HCT116 (cell line): ENCODE measurements around the gene NGRN. TPM values are rescaled to one million over a fixed set of nuclear protein-coding genes. Genes with fewer than 3 reads are reported as not detected.

Source experiments
- ATAC-seq: fragments of 200-7000 bp; cut with Tn5 transposase; 2 replicates; pipeline ENCODE4 v1.9.1; 2020; ENCODE audit warnings: mild to moderate bottlenecking, moderate library complexity
- BruUV-seq: library from RNA; stranded (reverse); fragments of 400-500 nt; replicated peaks from 2 replicates; lab custom pipeline; 2021; lab: Mats Ljungman, UMichigan
- CTCF ChIA-PET: fragments of 300-600 bp; sonication (Branson Sonifier 250); formaldehyde crosslinking; loops from one replicate; lab custom pipeline; 2021; ENCODE audit warnings: antibody characterized with exemption; lab: Charles Lee
- POLR2A ChIA-PET: fragments of 300-600, 350-600 bp; sonication (Branson Sonifier 250); formaldehyde crosslinking; loops from one replicate; lab custom pipeline; 2021; ENCODE audit warnings: antibody characterized with exemption; lab: Charles Lee
- RAD21 ChIA-PET, 2 experiments: fragments of 300-600 bp; sonication (Branson Sonifier 250); formaldehyde crosslinking; loops; one replicate each; lab custom pipeline; 2023; ENCODE audit warnings: low total read pairs in 2 of 2; ENCODE audit not compliant: uncharacterized antibody in 2 of 2, unreplicated experiment in 2 of 2, low non-redundant PET in 1 of 2; lab: Charles Lee
- DNase-seq: peaks from one replicate; pipeline ENCODE4 v3.0.0-alpha.2; 2010; ENCODE audit warnings: low read depth, low spot score
- H2AFZ ChIP-seq: fragments of 200-600 bp; shearing (Covaris generic), sonication (generic); 2 replicates; pipeline ENCODE4 v1.6.1; 2017; ENCODE audit warnings: low read depth, mixed run types, mixed read lengths, antibody characterized with exemption, low read length; ENCODE audit not compliant: poor library complexity, severe bottlenecking
- H3K27ac ChIP-seq: 2 replicates; pipeline ENCODE4 v1.5.1; 2012; ENCODE audit warnings: low read depth, low read length
- H3K27me3 ChIP-seq: fragments of 200-600 bp; sonication (generic); 2 replicates; pipeline ENCODE4 v1.6.1; 2016; ENCODE audit warnings: mixed run types, low read length, mixed read lengths; ENCODE audit not compliant: insufficient read depth
- H3K36me3 ChIP-seq, 2 experiments: fragments of 200-500 bp in 1 of 2; fragments of 200-600 bp in 1 of 2; sonication (Bioruptor generic) in 1 of 2; sonication (generic) in 1 of 2; 2 replicates each; pipeline versions ENCODE4 v1.5.1 to v1.6.1; 2014 to 2016; ENCODE audit warnings: low read length in 2 of 2, inconsistent platforms in 1 of 2, mixed read lengths in 1 of 2, mixed run types in 1 of 2; ENCODE audit not compliant: insufficient read depth in 2 of 2, control insufficient read depth in 1 of 2
- H3K4me1 ChIP-seq, 2 experiments: fragments of 200-600 bp in 1 of 2; sonication (generic) in 1 of 2; 2 replicates each; pipeline versions ENCODE4 v1.5.1 to v1.6.1; 2012 to 2017; ENCODE audit warnings: low read length in 2 of 2, inconsistent platforms in 1 of 2, mild to moderate bottlenecking in 1 of 2, mixed read lengths in 1 of 2, mixed run types in 1 of 2, moderate library complexity in 1 of 2; ENCODE audit not compliant: insufficient read depth in 2 of 2, control insufficient read depth in 1 of 2
- H3K4me2 ChIP-seq: fragments of 200-600 bp; sonication (generic); 2 replicates; pipeline ENCODE4 v1.6.1; 2017; ENCODE audit warnings: mixed run types, low read length, mixed read lengths
- H3K4me3 ChIP-seq, 2 experiments: fragments of 200-600 bp in 1 of 2; sonication (generic) in 1 of 2; replicated peaks in 1 of 2; 2 replicates each; pipeline ENCODE4 v1.5.1; 2011 to 2016; ENCODE audit warnings: low read length in 2 of 2, control low read depth in 1 of 2, low read depth in 1 of 2, mild to moderate bottlenecking in 1 of 2, mixed read lengths in 1 of 2, mixed run types in 1 of 2
- H3K79me2 ChIP-seq: fragments of 200-600 bp; sonication (generic); 2 replicates; pipeline ENCODE4 v1.6.1; 2017; ENCODE audit warnings: mild to moderate bottlenecking, mixed run types, low read length, moderate library complexity, mixed read lengths; ENCODE audit not compliant: insufficient read depth
- H3K9ac ChIP-seq: fragments of 200-600 bp; sonication (generic); 2 replicates; pipeline ENCODE4 v1.6.1; 2016; ENCODE audit warnings: low read length, mixed read lengths
- H3K9me2 ChIP-seq: fragments of 200-600 bp; sonication (generic), shearing (Covaris generic); 2 replicates; pipeline ENCODE4 v1.6.1; 2017; ENCODE audit warnings: mixed run types, mild to moderate bottlenecking, moderate library complexity; ENCODE audit not compliant: insufficient read depth
- H3K9me3 ChIP-seq, 2 experiments: fragments of 200-500 bp in 1 of 2; fragments of 200-600 bp in 1 of 2; sonication (Bioruptor generic) in 1 of 2; sonication (generic) in 1 of 2; 2 replicates each; pipeline ENCODE4 v1.6.1; 2014 to 2017; ENCODE audit warnings: low read length in 2 of 2, mixed read lengths in 2 of 2, inconsistent platforms in 1 of 2, low read depth in 1 of 2, mild to moderate bottlenecking in 1 of 2, mixed run types in 1 of 2, moderate library complexity in 1 of 2; ENCODE audit not compliant: control insufficient read depth in 1 of 2, insufficient read depth in 1 of 2
- H4K20me1 ChIP-seq: fragments of 200-600 bp; sonication (generic), shearing (Covaris generic); 2 replicates; pipeline ENCODE4 v1.6.1; 2017; ENCODE audit warnings: mixed run types, mild to moderate bottlenecking, moderate library complexity; ENCODE audit not compliant: insufficient read depth
- ELF1 ChIP-seq: IDR thresholded peaks from 2 replicates; pipeline ENCODE4 v1.6.1; 2012; ENCODE audit warnings: low read depth, borderline replicate concordance
- EZH2 ChIP-seq: fragments of 200-600 bp; sonication (generic); IDR thresholded peaks from 2 replicates; pipeline ENCODE4 v1.6.1; 2017; ENCODE audit warnings: antibody characterized with exemption, mixed run types
- JUND ChIP-seq: IDR thresholded peaks from 2 replicates; pipeline ENCODE4 v1.6.1; 2012
- RAD21 ChIP-seq: IDR thresholded peaks from 2 replicates; pipeline ENCODE4 v1.6.1; 2012; ENCODE audit warnings: low read depth, mild to moderate bottlenecking
- SP1 ChIP-seq: IDR thresholded peaks from 2 replicates; pipeline ENCODE4 v1.6.1; 2012; ENCODE audit warnings: low read depth
- intact Hi-C: fragments of 100-400 bp; cut with micrococcal nuclease; formaldehyde crosslinking; loops from 2 replicates; pipeline ENCODE4 v1.10.0; 2022
- total RNA-seq: library from RNA; stranded (reverse); gene quantifications from one replicate; pipeline ENCODE4 v1.2.1, GENCODE V29; 2021; ENCODE audit not compliant: unreplicated experiment
- TF ChIP-seq, protein P1 (sequence below): IDR thresholded peaks from 2 replicates; pipeline ENCODE4 v1.6.1; 2011; ENCODE audit warnings: mild to moderate bottlenecking, low read length, moderate library complexity; ENCODE audit not compliant: insufficient replicate concordance; ENCODE audit errors: extremely low read depth
- TF ChIP-seq, protein P2 (sequence below), 3 experiments: fragments of 200-600 bp in 1 of 3; sonication (generic) in 1 of 3; IDR thresholded peaks in 2 of 3; conservative IDR thresholded peaks in 1 of 3; 2 replicates each; pipeline ENCODE4 v1.5.1; 2012 to 2017; ENCODE audit warnings: low read depth in 2 of 3, low read length in 2 of 3, antibody characterized with exemption in 1 of 3, borderline replicate concordance in 1 of 3, control low read depth in 1 of 3, mild to moderate bottlenecking in 1 of 3, mixed read lengths in 1 of 3, mixed run types in 1 of 3, moderate library complexity in 1 of 3; ENCODE audit not compliant: insufficient read depth in 1 of 3
- TF ChIP-seq, protein P3 (sequence below): IDR thresholded peaks from 2 replicates; pipeline ENCODE4 v1.6.1; 2012

Gene NGRN
- total RNA-seq, 1 experiment from 2014 or later, result 72.7 TPM

DNA sequence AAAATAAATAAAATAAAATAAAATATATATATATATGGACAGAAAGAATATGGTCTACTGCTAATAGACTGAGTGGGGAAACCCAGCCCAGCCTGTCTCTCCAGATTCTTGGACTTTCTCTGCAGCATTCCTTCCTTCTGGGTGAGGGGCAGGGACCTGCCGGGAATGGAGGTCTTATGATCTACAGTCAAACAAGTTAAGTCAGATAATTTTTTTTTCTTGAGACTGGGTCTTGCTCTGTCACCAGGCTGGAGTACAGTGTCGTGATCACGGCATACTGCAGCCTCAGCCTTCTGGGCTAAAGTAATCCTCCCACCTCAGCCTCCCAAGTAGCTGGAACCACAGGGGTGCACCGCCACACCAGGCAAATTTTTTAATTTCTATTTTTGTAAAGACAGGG lies 53.1 kb downstream of the NGRN start:
- Histone ChIP-seq H3K27ac (no peak overlapping the region), H3K4me1 (peaks cover 7 to 10% of the 10 kb centered on the region in 2 experiments; a peak in 2 of 4 replicates), H3K4me3 (no peak overlapping the region), H3K36me3 (no peaks in the 10 kb centered on the region), H3K9ac (no peak overlapping the region), H3K9me3 (no peaks in the 10 kb centered on the region), H3K9me2 (no peaks in the 10 kb centered on the region), H3K4me2 (no peak overlapping the region), H3K79me2 (no peaks in the 10 kb centered on the region), H4K20me1 (no peaks in the 10 kb centered on the region), H2AFZ (no peak overlapping the region)
- DNase-seq, result no peak
- no TSS peak for BruUV-seq
- RAD21 ChIA-PET, result interaction anchor here in 1 of 2 experiments (0.6 to 0.7 kb wide), 2 partner anchors 153 to 732 kb away, joined by 3 read pairs; no protein-coding TSS in a partner anchor
- POLR2A ChIA-PET, result no interaction called here
- intact Hi-C loops, result loop anchor here (10.0 kb wide), 1 partner anchor 296 kb away; no protein-coding TSS in a partner anchor
- CTCF ChIA-PET, result interaction anchor here (0.7 to 1.2 kb wide), 2 partner anchors 327 to 567 kb away, joined by 3 read pairs; no protein-coding TSS in a partner anchor
- TF ChIP-seq, protein P1, sequence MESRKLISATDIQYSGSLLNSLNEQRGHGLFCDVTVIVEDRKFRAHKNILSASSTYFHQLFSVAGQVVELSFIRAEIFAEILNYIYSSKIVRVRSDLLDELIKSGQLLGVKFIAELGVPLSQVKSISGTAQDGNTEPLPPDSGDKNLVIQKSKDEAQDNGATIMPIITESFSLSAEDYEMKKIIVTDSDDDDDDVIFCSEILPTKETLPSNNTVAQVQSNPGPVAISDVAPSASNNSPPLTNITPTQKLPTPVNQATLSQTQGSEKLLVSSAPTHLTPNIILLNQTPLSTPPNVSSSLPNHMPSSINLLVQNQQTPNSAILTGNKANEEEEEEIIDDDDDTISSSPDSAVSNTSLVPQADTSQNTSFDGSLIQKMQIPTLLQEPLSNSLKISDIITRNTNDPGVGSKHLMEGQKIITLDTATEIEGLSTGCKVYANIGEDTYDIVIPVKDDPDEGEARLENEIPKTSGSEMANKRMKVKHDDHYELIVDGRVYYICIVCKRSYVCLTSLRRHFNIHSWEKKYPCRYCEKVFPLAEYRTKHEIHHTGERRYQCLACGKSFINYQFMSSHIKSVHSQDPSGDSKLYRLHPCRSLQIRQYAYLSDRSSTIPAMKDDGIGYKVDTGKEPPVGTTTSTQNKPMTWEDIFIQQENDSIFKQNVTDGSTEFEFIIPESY, result no peak
- TF ChIP-seq SP1, result no peak
- TF ChIP-seq, all 23 proteins: peak for 0
- no peak for ATAC-seq
- H3K27me3 ChIP-seq, result no peaks in the 10 kb centered on the region

DNA sequence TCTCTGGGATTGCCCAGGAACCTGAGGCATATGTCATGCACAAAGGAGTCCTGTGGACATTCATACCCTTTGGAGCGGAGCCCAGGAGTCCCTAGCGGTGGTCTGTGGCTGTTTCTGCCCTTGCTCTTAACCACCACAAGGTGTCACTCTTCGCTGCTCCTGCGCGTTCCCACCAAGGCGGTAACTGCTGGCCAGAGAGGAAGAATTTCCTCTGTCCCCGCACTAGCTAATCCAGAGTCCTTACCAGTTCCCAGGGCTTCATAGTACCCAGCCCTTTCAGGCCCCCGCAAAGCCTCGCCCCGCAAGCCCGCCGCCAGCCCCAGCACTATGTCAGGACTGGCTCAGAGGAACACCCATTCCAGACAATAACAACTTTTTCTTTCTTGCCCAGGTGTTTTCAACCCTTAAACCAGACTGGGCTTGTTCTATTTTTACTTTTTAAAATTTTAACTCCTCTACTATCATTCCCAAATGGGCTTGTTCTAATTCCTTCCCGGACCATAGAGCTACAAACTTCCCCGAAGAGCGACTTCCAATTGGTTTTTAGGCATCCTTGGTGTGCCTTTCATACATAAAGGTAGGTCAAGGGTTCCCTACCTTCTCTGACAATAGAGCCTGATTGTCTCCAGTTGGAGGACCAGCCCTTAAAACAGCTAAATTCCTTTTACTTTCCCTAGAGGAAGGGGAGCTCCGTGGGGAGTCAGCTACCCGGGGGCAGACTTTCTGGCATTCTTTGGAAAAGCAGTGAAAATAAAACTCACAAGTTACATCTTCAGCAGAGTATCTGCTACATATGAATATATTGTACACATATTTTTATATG lies 54.8 kb downstream of the NGRN start:
- Histone ChIP-seq H3K4me1 (peaks cover 7 to 10% of the 10 kb centered on the region in 2 experiments; a peak in 2 of 4 replicates), H3K9me2 (no peaks in the 10 kb centered on the region), H3K27ac (no peak overlapping the region), H2AFZ (peak overlapping the region; percentile 76), H3K4me3 (peak overlapping the region in 1 of 2 experiments; percentile 25; a peak in 1 of 4 replicates), H3K9ac (peak overlapping the region; percentile 33)
- RAD21 ChIA-PET, result interaction anchor here (0.6 to 2.1 kb wide), 7 partner anchors 67 to 566 kb away, joined by 3 to 16 read pairs (median 4); no protein-coding TSS in a partner anchor
- BruUV-seq, result no TSS peak
- TF ChIP-seq ELF1, result no peak
- TF ChIP-seq, protein P2, sequence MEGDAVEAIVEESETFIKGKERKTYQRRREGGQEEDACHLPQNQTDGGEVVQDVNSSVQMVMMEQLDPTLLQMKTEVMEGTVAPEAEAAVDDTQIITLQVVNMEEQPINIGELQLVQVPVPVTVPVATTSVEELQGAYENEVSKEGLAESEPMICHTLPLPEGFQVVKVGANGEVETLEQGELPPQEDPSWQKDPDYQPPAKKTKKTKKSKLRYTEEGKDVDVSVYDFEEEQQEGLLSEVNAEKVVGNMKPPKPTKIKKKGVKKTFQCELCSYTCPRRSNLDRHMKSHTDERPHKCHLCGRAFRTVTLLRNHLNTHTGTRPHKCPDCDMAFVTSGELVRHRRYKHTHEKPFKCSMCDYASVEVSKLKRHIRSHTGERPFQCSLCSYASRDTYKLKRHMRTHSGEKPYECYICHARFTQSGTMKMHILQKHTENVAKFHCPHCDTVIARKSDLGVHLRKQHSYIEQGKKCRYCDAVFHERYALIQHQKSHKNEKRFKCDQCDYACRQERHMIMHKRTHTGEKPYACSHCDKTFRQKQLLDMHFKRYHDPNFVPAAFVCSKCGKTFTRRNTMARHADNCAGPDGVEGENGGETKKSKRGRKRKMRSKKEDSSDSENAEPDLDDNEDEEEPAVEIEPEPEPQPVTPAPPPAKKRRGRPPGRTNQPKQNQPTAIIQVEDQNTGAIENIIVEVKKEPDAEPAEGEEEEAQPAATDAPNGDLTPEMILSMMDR (IDR thresholded peaks at IDR 0.05 in 2 of 3, conservative IDR thresholded peaks at IDR 0.05 in 1 of 3; ENCODE audit: borderline replicate concordance in 1 of 3, insufficient read depth in 1 of 3, low read depth in 2 of 3, low read length in 2 of 3), result peak; percentile 97 to 100 (median 99)
- TF ChIP-seq, protein P3, sequence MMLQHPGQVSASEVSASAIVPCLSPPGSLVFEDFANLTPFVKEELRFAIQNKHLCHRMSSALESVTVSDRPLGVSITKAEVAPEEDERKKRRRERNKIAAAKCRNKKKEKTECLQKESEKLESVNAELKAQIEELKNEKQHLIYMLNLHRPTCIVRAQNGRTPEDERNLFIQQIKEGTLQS, result no peak
- TF ChIP-seq JUND, result no peak
- no peak for TF ChIP-seq EZH2
- TF ChIP-seq RAD21, result peak; percentile 97
- TF ChIP-seq, all 23 proteins: peak for 2
- H3K9me3 ChIP-seq, result no peaks in the 10 kb centered on the region
- POLR2A ChIA-PET, result interaction anchor here (0.6 to 1.5 kb wide), 3 partner anchors 9 to 611 kb away, joined by 3 to 5 read pairs (median 3); no protein-coding TSS in a partner anchor
- CTCF ChIA-PET, result interaction anchor here (0.6 to 4.0 kb wide), 26 partner anchors 9 to 713 kb away, joined by 3 to 57 read pairs (median 4); partner anchors contain the start of genes FES, MAN2A2, TTLL13 and UNC45A
- H4K20me1 ChIP-seq, result no peaks in the 10 kb centered on the region
- DNase-seq, result peak; percentile 81
- no peaks in the 10 kb centered on the region for H3K36me3 ChIP-seq
- intact Hi-C loops, result loop anchor here (1.0 kb wide), 4 partner anchors 162 to 614 kb away; no protein-coding TSS in a partner anchor
- peak; percentile 98 for ATAC-seq
- H3K4me2 ChIP-seq, result peak overlapping the region; percentile 62
- no peaks in the 10 kb centered on the region for H3K79me2 ChIP-seq
- no peaks in the 10 kb centered on the region for H3K27me3 ChIP-seq
